ENCODE measurements around the gene ME3. TPM values are rescaled to one million over a fixed set of nuclear protein-coding genes. Genes with fewer than 3 reads are reported as not detected.

Gene ME3
- total RNA-seq, 2 donors from 2014 or later, result 2.1 to 2.5 TPM

- Mint-ChIP-seq H3K4me1 (ENCODE audit: low read depth) (peaks cover 46% of the 10 kb centered on the region), H3K9me3 (no peaks in the 10 kb centered on the region), H3K4me3 (no peak overlapping the region), H3K36me3 (ENCODE audit: insufficient read depth in 2 of 2) (peaks cover 0 to 10% of the 10 kb centered on the region in 2 donors), H3K27me3 (ENCODE audit: low read depth) (peaks cover 68% of the 10 kb centered on the region), H3K27ac (peak overlapping the region; percentile 26)
- DNase-seq, result peak; percentile 33 to 44
- ATAC-seq (replicated peaks in 1 of 2), result peak; percentile 93 to 96
These were observed 34.4 kb downstream of the ME3 start for GRCh38 chr11:86637988-86638387.

GRCh38 chr11:86636275-86636674 is 36.1 kb downstream of the ME3 start:
- H3K4me1 Mint-ChIP-seq (ENCODE audit: low read depth), result peaks cover 58% of the 10 kb centered on the region
- H3K27ac Mint-ChIP-seq, result no peak overlapping the region
- peaks cover 0 to 10% of the 10 kb centered on the region in 2 donors for H3K36me3 Mint-ChIP-seq (ENCODE audit: insufficient read depth in 2 of 2)
- H3K9me3 Mint-ChIP-seq, result no peaks in the 10 kb centered on the region
- no peak overlapping the region for H3K4me3 Mint-ChIP-seq
- DNase-seq (no peak), ATAC-seq (replicated peaks in 1 of 2) (no peak)
- H3K27me3 Mint-ChIP-seq (ENCODE audit: low read depth), result peaks cover 75% of the 10 kb centered on the region

GRCh38 chr11:86632499-86633269 is 39.7 kb downstream of the ME3 start:
- Mint-ChIP-seq H3K36me3 (ENCODE audit: insufficient read depth in 2 of 2) (no peaks in the 10 kb centered on the region), H3K4me1 (ENCODE audit: low read depth) (peaks cover 30% of the 10 kb centered on the region), H3K4me3 (peak overlapping the region in 1 of 2 donors; percentile 31), H3K27me3 (ENCODE audit: low read depth) (peaks cover 48% of the 10 kb centered on the region), H3K27ac (no peak overlapping the region), H3K9me3 (no peaks in the 10 kb centered on the region)
- ATAC-seq (replicated peaks in 1 of 2) (peak; percentile 98), DNase-seq (peak; percentile 65 to 75)

GRCh38 chr11:86630229-86630981 is 42.0 kb downstream of the ME3 start:
- ATAC-seq (replicated peaks in 1 of 2) (no peak), DNase-seq (no peak)
- Mint-ChIP-seq H3K4me3 (no peak overlapping the region), H3K36me3 (ENCODE audit: insufficient read depth in 2 of 2) (no peaks in the 10 kb centered on the region), H3K9me3 (no peaks in the 10 kb centered on the region), H3K4me1 (ENCODE audit: low read depth) (peaks cover 19% of the 10 kb centered on the region), H3K27me3 (ENCODE audit: low read depth) (peaks cover 30% of the 10 kb centered on the region), H3K27ac (no peak overlapping the region)

- ATAC-seq (replicated peaks in 1 of 2) (no peak), DNase-seq (no peak)
- Mint-ChIP-seq H3K9me3 (no peaks in the 10 kb centered on the region), H3K36me3 (ENCODE audit: insufficient read depth in 2 of 2) (no peaks in the 10 kb centered on the region), H3K27me3 (ENCODE audit: low read depth) (peaks cover 29% of the 10 kb centered on the region), H3K4me1 (ENCODE audit: low read depth) (peaks cover 19% of the 10 kb centered on the region), H3K4me3 (no peak overlapping the region), H3K27ac (no peak overlapping the region)
These were observed 43.2 kb downstream of the ME3 start for GRCh38 chr11:86629045-86629706.

- no peak for DNase-seq
- no peak overlapping the region for H3K27ac Mint-ChIP-seq
- H3K27me3 Mint-ChIP-seq (ENCODE audit: low read depth), result peaks cover 20% of the 10 kb centered on the region
- no peaks in the 10 kb centered on the region for H3K36me3 Mint-ChIP-seq (ENCODE audit: insufficient read depth in 2 of 2)
- no peaks in the 10 kb centered on the region for H3K9me3 Mint-ChIP-seq
- peaks cover 11% of the 10 kb centered on the region for H3K4me1 Mint-ChIP-seq (ENCODE audit: low read depth)
- no peak overlapping the region for H3K4me3 Mint-ChIP-seq
- no peak for ATAC-seq (replicated peaks in 1 of 2)
These were observed 44.5 kb downstream of the ME3 start for GRCh38 chr11:86627776-86628455.

GRCh38 chr11:86625981-86626380 is 46.4 kb downstream of the ME3 start:
- no peak for DNase-seq
- H3K36me3 Mint-ChIP-seq (ENCODE audit: insufficient read depth in 2 of 2), result peaks cover 0 to 1% of the 10 kb centered on the region in 2 donors
- no peak overlapping the region for H3K27ac Mint-ChIP-seq
- H3K9me3 Mint-ChIP-seq, result peaks cover 0 to 2% of the 10 kb centered on the region in 2 donors
- H3K4me1 Mint-ChIP-seq (ENCODE audit: low read depth), result no peaks in the 10 kb centered on the region
- no peak overlapping the region for H3K4me3 Mint-ChIP-seq
- peaks cover 27% of the 10 kb centered on the region for H3K27me3 Mint-ChIP-seq (ENCODE audit: low read depth)
- ATAC-seq (replicated peaks in 1 of 2), result no peak

- no peak overlapping the region for H3K4me3 Mint-ChIP-seq
- peaks cover 0 to 1% of the 10 kb centered on the region in 2 donors for H3K36me3 Mint-ChIP-seq (ENCODE audit: insufficient read depth in 2 of 2)
- H3K27me3 Mint-ChIP-seq (ENCODE audit: low read depth), result peaks cover 27% of the 10 kb centered on the region
These were observed 46.9 kb downstream of the ME3 start for GRCh38 chr11:86625544-86625943.

GRCh38 chr11:86624366-86624765 is 48.0 kb downstream of the ME3 start:
- no peak overlapping the region for H3K27ac Mint-ChIP-seq
- H3K4me1 Mint-ChIP-seq (ENCODE audit: low read depth), result no peaks in the 10 kb centered on the region
- H3K9me3 Mint-ChIP-seq, result peaks cover 2 to 4% of the 10 kb centered on the region in 2 donors
- H3K36me3 Mint-ChIP-seq (ENCODE audit: insufficient read depth in 2 of 2), result peaks cover 3 to 4% of the 10 kb centered on the region in 2 donors
- ATAC-seq (replicated peaks in 1 of 2) (no peak), DNase-seq (no peak)
- peaks cover 27% of the 10 kb centered on the region for H3K27me3 Mint-ChIP-seq (ENCODE audit: low read depth)
- H3K4me3 Mint-ChIP-seq, result no peak overlapping the region

More at GRCh38 chr11:86625544-86625943, 46.9 kb downstream of the ME3 start:
- Mint-ChIP-seq H3K9me3 (peaks cover 0 to 2% of the 10 kb centered on the region in 2 donors), H3K27ac (no peak overlapping the region), H3K4me1 (ENCODE audit: low read depth) (no peaks in the 10 kb centered on the region)
- peak; percentile 22 to 75 for ATAC-seq (replicated peaks in 1 of 2)
- no peak for DNase-seq

- Mint-ChIP-seq H3K27me3 (ENCODE audit: low read depth) (peaks cover 27% of the 10 kb centered on the region), H3K36me3 (ENCODE audit: insufficient read depth in 2 of 2) (peaks cover 5 to 8% of the 10 kb centered on the region in 2 donors), H3K9me3 (peaks cover 3 to 5% of the 10 kb centered on the region in 2 donors), H3K27ac (no peak overlapping the region), H3K4me1 (ENCODE audit: low read depth) (no peaks in the 10 kb centered on the region), H3K4me3 (no peak overlapping the region)
- ATAC-seq (replicated peaks in 1 of 2), result no peak
- no peak for DNase-seq
These were observed 48.7 kb downstream of the ME3 start for GRCh38 chr11:86623736-86624135.

GRCh38 chr11:86623041-86623621 is 49.3 kb downstream of the ME3 start:
- ATAC-seq (replicated peaks in 1 of 2), result no peak
- DNase-seq, result no peak

GRCh38 chr11:86621854-86622253 is 50.6 kb downstream of the ME3 start:
- Mint-ChIP-seq H3K27ac (no peak overlapping the region), H3K9me3 (peaks cover 3 to 10% of the 10 kb centered on the region in 2 donors), H3K4me3 (no peak overlapping the region), H3K27me3 (ENCODE audit: low read depth) (peaks cover 27% of the 10 kb centered on the region), H3K4me1 (ENCODE audit: low read depth) (no peaks in the 10 kb centered on the region), H3K36me3 (ENCODE audit: insufficient read depth in 2 of 2) (peaks cover 5 to 12% of the 10 kb centered on the region in 2 donors)
- DNase-seq, result no peak
- ATAC-seq (replicated peaks in 1 of 2), result no peak

More at GRCh38 chr11:86623041-86623621, 49.3 kb downstream of the ME3 start:
- Mint-ChIP-seq H3K27ac (no peak overlapping the region), H3K9me3 (peaks cover 3 to 5% of the 10 kb centered on the region in 2 donors), H3K36me3 (ENCODE audit: insufficient read depth in 2 of 2) (peaks cover 5 to 9% of the 10 kb centered on the region in 2 donors), H3K27me3 (ENCODE audit: low read depth) (peaks cover 27% of the 10 kb centered on the region), H3K4me3 (no peak overlapping the region), H3K4me1 (ENCODE audit: low read depth) (no peaks in the 10 kb centered on the region)
